GM23248 (cell line): Measurements from ENCODE around the gene MYO5A.

Source experiments
- EZH2 ChIP-seq: fragments of 200-600 bp; sonication (generic); IDR thresholded peaks from 2 replicates; pipeline ENCODE4 v1.6.1; 2018; ENCODE audit warnings: antibody characterized with exemption, mild to moderate bottlenecking; ENCODE audit not compliant: insufficient read depth, poor library complexity, severe bottlenecking
- EZH2phosphoT487 ChIP-seq: fragments of 200-600 bp; sonication (generic); IDR thresholded peaks from 2 replicates; pipeline ENCODE4 v1.6.1; 2018; ENCODE audit warnings: antibody characterized with exemption, moderate library complexity, mild to moderate bottlenecking, low read depth; ENCODE audit not compliant: insufficient read depth

DNA sequence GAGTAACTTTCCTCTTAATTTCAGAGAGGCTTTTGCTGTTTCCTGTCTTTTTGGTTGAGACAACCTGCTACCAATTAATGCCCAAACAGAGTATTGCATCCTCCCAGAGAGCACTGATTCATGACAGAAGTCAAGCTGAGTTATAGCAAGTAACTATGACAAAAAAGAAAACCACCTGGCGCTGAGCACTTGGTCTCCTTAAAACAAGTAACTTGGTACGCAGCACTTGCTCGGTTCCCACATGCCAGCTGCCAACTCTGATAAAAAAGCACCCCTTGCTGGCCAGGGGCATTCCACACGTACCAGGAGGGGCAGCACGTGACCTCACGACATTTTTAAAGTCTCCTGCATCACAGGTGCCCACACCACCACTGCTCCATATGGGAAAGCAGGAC is 219.5 kb downstream of the MYO5A start:
- no peak for TF ChIP-seq EZH2
- no peak for TF ChIP-seq EZH2phosphoT487
